GM18519 (cell line): ENCODE measurements around the gene HBA1.
"Not testable (repeated sequence)": the region's sequence is repeated elsewhere in the genome, so short reads cannot be mapped to it uniquely, and the experiment has no call there.

Source experiments
- ATAC-seq: cut with Tn5 transposase; IDR thresholded peaks from one replicate; pipeline ENCODE4 v1.9.1; 2021; ENCODE audit warnings: mild to moderate bottlenecking, moderate library complexity; ENCODE audit not compliant: unreplicated experiment, low FRiP score

The HBA1 gene

DNA sequence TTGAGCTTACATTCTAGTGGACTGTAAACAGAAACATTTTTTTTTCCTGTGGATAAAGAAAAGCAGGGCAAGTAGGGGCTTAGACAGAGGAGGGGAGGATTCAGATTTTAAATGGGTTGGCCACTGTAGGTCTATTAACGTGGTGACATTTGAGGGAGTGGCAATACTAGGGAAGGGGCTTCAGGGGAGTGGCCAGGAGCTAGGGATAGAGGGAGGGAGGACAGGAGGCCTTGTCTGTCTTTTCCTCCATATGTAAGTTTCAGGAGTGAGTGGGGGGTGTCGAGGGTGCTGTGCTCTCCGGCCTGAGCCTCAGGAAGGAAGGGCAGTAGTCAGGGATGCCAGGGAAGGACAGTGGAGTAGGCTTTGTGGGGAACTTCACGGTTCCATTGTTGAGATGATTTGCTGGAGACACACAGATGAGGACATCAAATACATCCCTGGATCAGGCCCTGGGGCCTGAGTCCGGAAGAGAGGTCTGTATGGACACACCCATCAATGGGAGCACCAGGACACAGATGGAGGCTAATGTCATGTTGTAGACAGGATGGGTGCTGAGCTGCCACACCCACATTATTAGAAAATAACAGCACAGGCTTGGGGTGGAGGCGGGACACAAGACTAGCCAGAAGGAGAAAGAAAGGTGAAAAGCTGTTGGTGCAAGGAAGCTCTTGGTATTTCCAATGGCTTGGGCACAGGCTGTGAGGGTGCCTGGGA lies 17.2 kb upstream of the HBA1 start:
- no peak for ATAC-seq

DNA sequence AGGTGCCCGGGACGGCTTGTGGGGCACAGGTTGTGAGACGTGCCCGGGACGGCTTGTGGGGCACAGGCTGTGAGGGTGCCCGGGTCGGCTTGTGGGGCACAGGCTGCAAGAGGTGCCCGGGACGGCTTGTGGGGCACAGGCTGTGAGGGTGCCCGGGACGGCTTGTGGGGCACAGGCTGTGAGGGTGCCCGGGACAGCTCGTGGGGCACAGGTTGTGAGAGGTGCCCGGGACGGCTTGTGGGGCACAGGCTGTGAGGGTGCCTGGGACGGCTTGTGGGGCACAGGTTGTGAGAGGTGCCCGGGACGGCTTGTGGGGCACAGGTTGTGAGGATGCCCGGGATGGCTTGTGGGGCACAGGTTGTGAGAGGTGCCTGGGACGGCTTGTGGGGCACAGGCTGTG lies 16.2 kb upstream of the HBA1 start:
- not testable (repeated sequence) for ATAC-seq

DNA sequence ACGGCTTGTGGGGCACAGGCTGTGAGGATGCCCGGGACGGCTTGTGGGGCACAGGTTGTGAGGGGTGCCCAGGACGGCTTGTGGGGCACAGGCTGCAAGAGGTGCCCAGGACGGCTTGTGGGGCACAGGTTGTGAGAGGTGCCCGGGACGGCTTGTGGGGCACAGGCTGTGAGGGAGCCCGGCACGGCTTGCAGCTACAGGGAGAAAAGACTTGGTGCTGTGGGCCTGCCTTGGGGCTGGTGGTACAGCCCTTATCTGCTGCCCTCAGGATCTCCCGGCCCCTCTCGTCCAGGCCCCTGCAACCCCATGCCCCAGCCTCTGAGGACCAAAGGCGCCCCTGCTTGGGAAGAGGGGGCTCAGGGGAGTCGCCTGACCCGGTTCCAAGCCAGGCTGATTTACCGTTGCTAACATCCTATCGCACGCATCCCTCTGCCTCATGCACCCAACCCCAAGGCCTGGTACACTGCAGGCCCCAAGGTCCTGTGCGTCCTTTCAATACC lies 15.7 kb upstream of the HBA1 start:
- no peak for ATAC-seq

DNA sequence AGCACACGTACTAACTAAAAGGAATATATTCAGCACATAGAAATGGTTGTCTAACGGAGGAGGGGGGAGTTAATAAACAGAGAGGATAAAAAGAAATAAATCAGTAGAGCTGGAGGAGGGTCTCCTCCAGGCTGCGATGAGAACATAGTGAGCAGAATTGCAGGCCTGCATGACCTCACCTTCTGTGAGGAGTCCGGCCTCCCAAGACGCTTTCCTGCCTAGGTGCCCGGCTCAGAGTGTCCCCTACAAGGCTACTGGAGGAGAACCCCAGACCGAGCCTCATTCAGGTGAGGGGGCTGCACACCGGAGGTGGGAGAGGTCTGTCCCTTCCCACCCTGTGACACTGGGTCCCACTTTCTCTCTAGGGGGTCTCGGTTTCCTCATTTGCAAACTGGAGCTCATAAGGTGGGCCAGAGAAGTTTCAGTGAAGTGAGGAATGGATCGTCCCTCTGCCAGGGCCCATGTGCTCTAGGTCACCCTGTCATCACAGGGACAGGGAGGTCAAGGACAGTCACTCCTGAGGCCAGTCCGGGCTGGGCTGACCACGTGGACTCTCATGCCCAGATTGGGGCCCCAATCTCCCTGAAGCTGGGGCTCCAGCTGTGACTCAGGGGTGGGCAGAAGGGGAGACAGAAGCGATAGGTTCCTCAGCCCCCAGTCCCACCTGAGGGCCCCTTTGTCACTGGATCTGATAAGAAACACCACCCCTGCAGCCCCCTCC lies 14.0 kb upstream of the HBA1 start:
- no peak for ATAC-seq

DNA sequence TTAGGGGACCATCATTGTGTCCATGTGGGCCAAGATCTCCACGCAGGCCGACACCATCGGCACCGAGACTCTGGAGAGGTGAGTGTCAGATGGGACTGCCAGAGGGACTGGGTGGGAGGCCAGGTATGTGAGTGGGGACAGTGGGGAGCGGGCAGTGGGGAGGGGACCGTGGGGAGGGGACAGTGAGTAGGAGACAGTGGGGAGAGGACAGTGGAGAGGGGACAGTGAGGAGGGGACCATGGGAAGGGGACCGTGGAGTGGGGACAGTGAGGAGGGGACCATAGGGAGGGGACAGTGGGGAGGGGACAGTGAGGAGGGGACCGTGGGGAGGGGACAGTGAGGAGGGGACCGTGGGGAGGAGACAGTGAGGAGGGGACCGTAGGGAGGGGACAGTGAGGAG lies 13.3 kb upstream of the HBA1 start:
- not testable (repeated sequence) for ATAC-seq

DNA sequence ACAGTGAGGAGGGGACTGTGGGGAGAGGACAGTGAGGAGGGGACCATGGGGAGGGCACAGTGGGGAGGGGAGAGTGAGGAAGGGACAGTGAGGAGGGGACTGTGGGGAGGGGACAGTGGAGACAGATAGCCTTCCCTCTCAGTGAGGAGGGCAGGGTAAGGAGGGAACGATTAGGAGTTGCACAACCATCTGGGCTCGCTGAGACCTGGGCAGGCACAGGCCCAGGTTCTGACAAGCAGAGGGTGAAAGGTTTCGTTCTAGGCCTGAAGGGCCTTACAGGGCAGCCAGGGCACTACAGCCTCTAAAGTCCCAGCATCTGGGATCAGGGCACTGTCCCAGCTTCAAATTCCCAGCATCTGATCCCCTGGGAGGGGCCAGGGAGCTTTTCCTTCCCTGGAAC lies 12.8 kb upstream of the HBA1 start:
- ATAC-seq = not testable (repeated sequence)

DNA sequence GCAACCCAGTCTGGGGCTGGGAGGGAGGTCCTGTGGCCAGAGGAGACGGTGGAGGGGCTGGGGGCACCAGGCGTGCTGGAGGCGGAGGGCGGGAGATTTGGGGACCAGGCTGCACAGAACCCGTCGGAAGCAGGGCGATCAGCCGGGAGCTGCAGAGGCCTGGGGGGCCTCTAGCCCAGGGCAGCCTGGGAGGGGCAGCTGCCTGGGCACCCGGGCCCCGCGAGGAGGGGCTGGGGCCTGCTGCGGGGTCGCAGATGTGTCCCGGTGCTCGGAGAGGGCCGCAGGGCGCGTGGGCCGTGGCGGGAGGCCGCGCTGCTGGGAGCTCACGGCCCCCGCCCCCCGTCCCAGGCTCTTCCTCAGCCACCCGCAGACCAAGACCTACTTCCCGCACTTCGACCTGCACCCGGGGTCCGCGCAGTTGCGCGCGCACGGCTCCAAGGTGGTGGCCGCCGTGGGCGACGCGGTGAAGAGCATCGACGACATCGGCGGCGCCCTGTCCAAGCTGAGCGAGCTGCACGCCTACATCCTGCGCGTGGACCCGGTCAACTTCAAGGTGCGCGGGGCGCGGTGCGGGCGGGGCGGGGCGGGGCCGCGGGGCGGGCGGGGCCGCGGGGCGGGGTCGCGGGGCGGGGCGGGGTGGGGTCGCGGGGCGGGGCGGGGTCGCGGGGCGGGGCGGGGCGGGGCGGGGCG lies 12.2 kb upstream of the HBA1 start:
- ATAC-seq = not testable (repeated sequence)

DNA sequence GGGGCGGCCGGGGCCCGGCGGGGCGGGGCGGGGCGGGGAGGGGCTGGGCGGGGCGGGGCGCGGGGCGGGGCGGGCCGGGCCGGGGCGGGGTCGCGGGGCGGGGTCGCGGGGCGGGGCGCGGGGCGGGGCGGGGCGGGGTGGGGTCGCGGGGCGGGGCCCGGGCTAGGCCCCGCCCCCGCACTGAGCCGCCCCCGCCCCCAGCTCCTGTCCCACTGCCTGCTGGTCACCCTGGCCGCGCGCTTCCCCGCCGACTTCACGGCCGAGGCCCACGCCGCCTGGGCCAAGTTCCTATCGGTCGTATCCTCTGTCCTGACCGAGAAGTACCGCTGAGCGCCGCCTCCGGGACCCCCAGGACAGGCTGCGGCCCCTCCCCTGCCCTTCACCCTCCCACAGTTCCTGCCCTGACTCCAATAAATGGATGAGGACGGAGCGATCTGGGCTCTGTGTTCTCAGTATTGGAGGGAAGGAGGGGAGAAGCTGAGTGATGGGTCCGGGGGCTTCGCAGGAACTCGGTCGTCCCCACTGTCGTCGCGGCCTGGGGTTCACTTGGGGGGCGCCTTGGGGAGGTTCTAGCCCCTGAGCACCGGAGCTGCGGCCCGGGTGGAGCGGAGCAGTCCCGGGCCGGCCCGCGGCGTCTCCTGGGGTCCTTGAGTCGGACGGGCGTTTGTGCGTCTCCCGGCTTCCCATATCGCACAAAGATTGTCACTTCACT lies 11.5 kb upstream of the HBA1 start:
- no peak for ATAC-seq

DNA sequence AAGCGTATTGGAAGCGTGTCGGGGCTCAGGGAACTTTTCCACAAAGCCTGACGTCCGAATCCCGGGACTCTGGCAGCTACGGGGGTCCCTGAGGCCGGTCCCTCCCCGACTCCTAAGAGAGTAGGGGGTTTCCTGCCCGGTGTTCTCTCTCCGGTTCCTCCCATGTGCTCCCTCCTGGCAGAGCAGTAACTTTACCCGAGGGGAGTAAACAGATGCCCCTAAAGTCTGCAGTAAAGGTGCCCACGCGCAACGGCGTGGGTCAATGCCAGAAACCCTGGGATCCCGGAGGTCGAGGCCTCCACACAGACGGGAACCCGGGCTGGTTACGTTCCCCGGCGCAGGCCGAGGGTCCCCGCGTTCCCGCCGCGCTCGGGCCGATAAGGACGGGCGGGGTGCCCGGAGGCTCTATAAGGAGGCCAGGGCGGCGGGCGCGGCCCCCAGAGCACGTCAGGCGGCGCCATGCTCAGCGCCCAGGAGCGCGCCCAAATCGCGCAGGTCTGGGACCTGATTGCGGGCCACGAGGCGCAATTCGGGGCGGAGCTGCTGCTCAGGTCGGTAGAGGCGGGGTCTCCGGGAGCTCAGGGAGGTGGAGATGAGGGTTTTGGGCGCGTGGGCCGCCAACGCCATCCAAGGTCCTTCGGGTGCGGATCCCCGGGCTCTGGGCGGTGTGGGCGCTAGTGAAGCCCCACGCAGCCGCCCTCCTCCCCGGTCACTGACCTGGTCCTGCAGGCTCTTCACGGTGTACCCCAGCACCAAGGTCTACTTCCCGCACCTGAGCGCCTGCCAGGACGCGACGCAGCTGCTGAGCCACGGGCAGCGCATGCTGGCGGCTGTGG lies 10.7 kb upstream of the HBA1 start, which contains the start of gene HBM:
Gene HBM, plus strand, starts transcription at position 440 of the 836 bp plus-strand sequence. Its CDS starts 20 bp downstream, at position 460.
- ATAC-seq = no peak

DNA sequence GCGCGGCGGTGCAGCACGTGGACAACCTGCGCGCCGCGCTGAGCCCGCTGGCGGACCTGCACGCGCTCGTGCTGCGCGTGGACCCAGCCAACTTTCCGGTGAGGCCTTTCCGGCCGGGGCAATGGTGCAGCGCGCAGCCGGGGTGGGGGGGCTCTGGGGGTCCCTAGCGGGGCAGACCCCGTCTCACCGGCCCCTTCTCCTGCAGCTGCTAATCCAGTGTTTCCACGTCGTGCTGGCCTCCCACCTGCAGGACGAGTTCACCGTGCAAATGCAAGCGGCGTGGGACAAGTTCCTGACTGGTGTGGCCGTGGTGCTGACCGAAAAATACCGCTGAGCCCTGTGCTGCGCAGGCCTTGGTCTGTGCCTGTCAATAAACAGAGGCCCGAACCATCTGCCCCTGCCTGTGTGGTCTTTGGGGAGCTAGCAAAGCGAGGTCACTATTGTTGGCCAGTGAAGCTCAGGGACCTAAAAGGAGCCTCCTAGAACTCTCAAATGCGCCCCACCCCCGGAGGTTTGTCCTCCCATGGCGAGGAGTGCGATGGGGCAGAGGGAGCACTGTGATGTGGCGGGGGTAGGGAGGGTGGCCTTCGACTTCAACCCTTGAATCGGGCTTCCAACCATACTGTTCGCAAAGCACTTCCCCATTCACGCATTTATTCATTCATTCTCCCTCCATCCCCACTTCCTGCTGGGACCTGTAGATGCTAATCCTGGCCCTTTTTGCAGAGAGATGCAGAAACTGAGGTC lies 9.9 kb upstream of the HBA1 start:
- ATAC-seq = no peak

DNA sequence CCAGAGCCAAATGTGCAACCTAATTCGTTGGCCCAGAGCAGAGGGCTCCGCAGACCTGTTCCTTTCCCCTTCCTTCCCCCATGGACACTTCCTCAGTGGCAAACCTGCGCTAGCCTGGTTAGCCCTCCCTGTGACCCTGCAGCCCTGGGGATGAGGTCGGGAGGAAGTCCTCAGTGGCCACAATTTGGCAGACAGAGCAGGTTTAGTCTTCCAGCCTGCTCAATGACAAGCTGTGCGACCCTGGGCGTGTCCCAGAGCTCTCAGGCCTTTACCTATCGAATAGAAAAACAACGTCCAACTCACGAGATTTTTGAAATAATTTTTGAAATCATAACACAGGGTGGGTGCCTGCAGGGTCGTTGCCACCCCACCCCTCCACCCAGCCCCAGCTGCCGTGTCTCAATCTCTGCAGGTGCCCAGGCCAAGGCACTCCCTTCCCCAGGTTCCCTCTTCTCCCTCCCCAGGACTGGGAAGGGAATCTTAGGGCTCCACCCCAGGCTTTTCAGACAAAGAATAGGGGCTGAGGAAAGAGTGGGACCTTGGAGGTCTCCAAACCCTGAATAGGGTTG lies 9.3 kb upstream of the HBA1 start:
- ATAC-seq = no peak

DNA sequence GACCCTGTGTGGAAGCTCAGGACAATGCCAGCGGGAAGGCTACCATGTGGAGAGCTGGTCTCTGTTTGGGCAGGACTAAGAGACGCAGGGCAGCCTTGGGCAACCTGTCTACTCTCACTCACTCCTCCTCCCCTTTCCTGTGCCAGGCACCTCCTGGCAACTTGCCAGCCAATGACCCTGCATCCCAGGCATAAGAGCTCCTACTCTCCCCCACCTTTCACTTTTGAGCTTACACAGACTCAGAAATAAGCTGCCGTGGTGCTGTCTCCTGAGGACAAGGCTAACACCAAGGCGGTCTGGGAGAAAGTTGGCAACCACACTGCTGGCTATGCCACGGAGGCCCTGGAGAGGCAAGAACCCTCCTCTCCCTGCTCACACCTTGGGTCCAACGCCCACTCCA lies 8.1 kb upstream of the HBA1 start:
- ATAC-seq = no peak

DNA sequence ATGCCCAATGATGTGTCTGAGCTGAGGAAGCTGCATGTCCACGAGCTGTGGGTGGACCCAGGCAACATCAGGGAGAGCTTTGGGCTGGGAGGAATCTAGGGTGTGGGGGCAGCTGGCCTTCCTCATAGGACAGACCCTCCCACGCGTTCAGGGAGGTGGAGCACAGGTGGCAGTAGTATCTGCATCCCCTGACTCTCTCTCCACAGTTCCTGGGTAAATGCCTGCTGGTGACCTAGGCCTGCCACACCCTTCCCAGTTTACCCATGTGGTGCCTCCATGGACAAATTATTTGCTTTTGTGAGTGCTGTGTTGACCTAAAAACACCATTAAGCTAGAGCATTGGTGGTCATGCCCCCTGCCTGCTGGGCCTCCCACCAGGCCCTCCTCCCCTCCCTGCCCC lies 7.5 kb upstream of the HBA1 start:
- ATAC-seq = no peak

DNA sequence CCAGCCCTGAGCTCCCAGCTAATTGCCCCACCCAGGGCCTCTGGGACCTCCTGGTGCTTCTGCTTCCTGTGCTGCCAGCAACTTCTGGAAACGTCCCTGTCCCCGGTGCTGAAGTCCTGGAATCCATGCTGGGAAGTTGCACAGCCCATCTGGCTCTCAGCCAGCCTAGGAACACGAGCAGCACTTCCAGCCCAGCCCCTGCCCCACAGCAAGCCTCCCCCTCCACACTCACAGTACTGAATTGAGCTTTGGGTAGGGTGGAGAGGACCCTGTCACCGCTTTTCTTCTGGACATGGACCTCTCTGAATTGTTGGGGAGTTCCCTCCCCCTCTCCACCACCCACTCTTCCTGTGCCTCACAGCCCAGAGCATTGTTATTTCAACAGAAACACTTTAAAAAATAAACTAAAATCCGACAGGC lies 6.4 kb upstream of the HBA1 start:
- not testable (repeated sequence) for ATAC-seq

DNA sequence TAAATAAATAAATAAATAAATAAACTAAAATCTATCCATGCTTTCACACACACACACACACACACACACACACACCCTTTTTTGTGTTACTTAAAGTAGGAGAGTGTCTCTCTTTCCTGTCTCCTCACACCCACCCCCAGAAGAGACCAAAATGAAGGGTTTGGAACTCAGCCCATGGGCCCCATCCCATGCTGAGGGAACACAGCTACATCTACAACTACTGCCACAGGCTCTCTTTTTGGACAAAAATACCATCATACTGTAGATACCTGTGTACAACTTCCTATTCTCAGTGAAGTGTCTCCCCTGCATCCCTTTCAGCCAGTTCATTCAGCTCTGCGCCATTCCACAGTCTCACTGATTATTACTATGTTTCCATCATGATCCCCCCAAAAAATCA lies 5.7 kb upstream of the HBA1 start:
- no peak for ATAC-seq

DNA sequence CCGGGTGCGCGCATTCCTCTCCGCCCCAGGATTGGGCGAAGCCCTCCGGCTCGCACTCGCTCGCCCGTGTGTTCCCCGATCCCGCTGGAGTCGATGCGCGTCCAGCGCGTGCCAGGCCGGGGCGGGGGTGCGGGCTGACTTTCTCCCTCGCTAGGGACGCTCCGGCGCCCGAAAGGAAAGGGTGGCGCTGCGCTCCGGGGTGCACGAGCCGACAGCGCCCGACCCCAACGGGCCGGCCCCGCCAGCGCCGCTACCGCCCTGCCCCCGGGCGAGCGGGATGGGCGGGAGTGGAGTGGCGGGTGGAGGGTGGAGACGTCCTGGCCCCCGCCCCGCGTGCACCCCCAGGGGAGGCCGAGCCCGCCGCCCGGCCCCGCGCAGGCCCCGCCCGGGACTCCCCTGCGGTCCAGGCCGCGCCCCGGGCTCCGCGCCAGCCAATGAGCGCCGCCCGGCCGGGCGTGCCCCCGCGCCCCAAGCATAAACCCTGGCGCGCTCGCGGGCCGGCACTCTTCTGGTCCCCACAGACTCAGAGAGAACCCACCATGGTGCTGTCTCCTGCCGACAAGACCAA lies 4.0 kb upstream of the HBA1 start, which contains the start of gene HBA2:
Gene HBA2, plus strand, starts transcription at position 503 of the 568 bp plus-strand sequence. Its CDS starts 37 bp downstream, at position 540.
- ATAC-seq = not testable (repeated sequence)

DNA sequence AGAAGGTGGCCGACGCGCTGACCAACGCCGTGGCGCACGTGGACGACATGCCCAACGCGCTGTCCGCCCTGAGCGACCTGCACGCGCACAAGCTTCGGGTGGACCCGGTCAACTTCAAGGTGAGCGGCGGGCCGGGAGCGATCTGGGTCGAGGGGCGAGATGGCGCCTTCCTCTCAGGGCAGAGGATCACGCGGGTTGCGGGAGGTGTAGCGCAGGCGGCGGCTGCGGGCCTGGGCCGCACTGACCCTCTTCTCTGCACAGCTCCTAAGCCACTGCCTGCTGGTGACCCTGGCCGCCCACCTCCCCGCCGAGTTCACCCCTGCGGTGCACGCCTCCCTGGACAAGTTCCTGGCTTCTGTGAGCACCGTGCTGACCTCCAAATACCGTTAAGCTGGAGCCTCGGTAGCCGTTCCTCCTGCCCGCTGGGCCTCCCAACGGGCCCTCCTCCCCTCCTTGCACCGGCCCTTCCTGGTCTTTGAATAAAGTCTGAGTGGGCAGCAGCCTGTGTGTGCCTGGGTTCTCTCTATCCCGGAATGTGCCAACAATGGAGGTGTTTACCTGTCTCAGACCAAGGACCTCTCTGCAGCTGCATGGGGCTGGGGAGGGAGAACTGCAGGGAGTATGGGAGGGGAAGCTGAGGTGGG lies 3.1 kb upstream of the HBA1 start:
- not testable (repeated sequence) for ATAC-seq
